Right renal cortex interstitium (tissue), 3 donors: ENCODE measurements around the gene GZMA. TPM values are rescaled to one million over a fixed set of nuclear protein-coding genes. Genes with fewer than 3 reads are reported as not detected.
"Not testable (repeated sequence)": the region's sequence is repeated elsewhere in the genome, so short reads cannot be mapped to it uniquely, and the experiment has no call there.

Experiments
- DNase-seq, 3 donors: peaks; one replicate each; pipeline ENCODE4 v3.0.0-alpha.2; 2013; ENCODE audit warnings: low read depth in 3 of 3, low spot score in 2 of 3
- polyA plus RNA-seq, 3 donors: library from polyadenylated mRNA; unstranded; fragments of 120-200 nt; gene quantifications; one replicate each; pipeline ENCODE4 v1.2.1, GENCODE V29; 2013; ENCODE audit not compliant: insufficient read length in 3 of 3

GZMA gene
- polyA plus RNA-seq, result 1 to 10 TPM in 1 of 3 donors, under 1 TPM in 2; 0.54 to 1.1 (median 0.83) TPM

- DNase-seq, result no peak
Measured at GRCh38 chr5:55102348-55102747, at the start of gene GZMA. GZMA (plus strand) TSS chr5:55102646; CDS start chr5:55102683, 37 bp downstream.

- DNase-seq, result no peak
Measured at GRCh38 chr5:55055183-55055582, 47.3 kb upstream of the GZMA start.

GRCh38 chr5:55062039-55062779 is 40.2 kb upstream of the GZMA start:
- DNase-seq, result no peak

GRCh38 chr5:55063220-55063863 is 39.1 kb upstream of the GZMA start:
- no peak for DNase-seq

GRCh38 chr5:55063899-55064298 is 38.5 kb upstream of the GZMA start:
- no peak for DNase-seq

- no peak for DNase-seq
Measured at GRCh38 chr5:55064523-55064922, 37.9 kb upstream of the GZMA start.

GRCh38 chr5:55066277-55066676 is 36.2 kb upstream of the GZMA start:
- no peak for DNase-seq

GRCh38 chr5:55070968-55071367 is 31.5 kb upstream of the GZMA start:
- DNase-seq, result no peak

- no peak for DNase-seq
Measured at GRCh38 chr5:55071413-55071812, 31.0 kb upstream of the GZMA start.

- DNase-seq, result no peak
Measured at GRCh38 chr5:55072666-55073065, 29.8 kb upstream of the GZMA start.

GRCh38 chr5:55073211-55073610 is 29.2 kb upstream of the GZMA start:
- no peak for DNase-seq

GRCh38 chr5:55081541-55081940 is 20.9 kb upstream of the GZMA start:
- DNase-seq, result no peak

GRCh38 chr5:55089301-55089700 is 13.1 kb upstream of the GZMA start:
- not testable (repeated sequence) for DNase-seq

GRCh38 chr5:55091011-55091410 is 11.4 kb upstream of the GZMA start:
- not testable (repeated sequence) for DNase-seq

GRCh38 chr5:55096182-55096581 is 6.3 kb upstream of the GZMA start:
- DNase-seq, result no peak

GRCh38 chr5:55096861-55097260 is 5.6 kb upstream of the GZMA start:
- DNase-seq, result no peak

GRCh38 chr5:55101148-55101547 is 1.3 kb upstream of the GZMA start:
- not testable (repeated sequence) for DNase-seq

- DNase-seq, result no peak
Measured at GRCh38 chr5:55101556-55102276, 730 bp upstream of the GZMA start.

- no peak for DNase-seq
Measured at GRCh38 chr5:55104036-55104772, 1.8 kb downstream of the GZMA start.

GRCh38 chr5:55104946-55105701 is 2.7 kb downstream of the GZMA start:
- DNase-seq, result no peak
